A549 (cell line): ENCODE measurements around the gene LRIG3. TPM values are rescaled to one million over a fixed set of nuclear protein-coding genes. Genes with fewer than 3 reads are reported as not detected.
A peak's percentile ranks its signal among the peaks of the same experiment; 100 is the strongest.

Experiments
- BCL3 ChIP-seq: fragments of >200 bp; sonication (Bioruptor Twin); formaldehyde crosslinking; IDR thresholded peaks from 3 replicates; pipeline ENCODE4 v1.6.1; 2016
- CBX2 ChIP-seq: fragments of 200-600 bp; sonication (generic); IDR thresholded peaks from 2 replicates; pipeline ENCODE4 v1.6.1; 2016; ENCODE audit warnings: low read depth, mild to moderate bottlenecking, borderline replicate concordance
- CBX8 ChIP-seq: fragments of 200-600 bp; sonication (generic); IDR thresholded peaks from 2 replicates; pipeline ENCODE4 v1.6.1; 2016
- EP300 ChIP-seq, 2 experiments: fragments of >200 bp; sonication (Bioruptor Twin); formaldehyde crosslinking; IDR thresholded peaks; 2 replicates in 1 of 2; 3 replicates in 1 of 2; pipeline ENCODE4 v1.6.1; 2016 to 2017
- FOSB ChIP-seq: fragments of 250-450 bp; sonication (Bioruptor Pico); IDR thresholded peaks from 2 replicates; pipeline ENCODE4 v1.5.0; 2020; ENCODE audit warnings: mild to moderate bottlenecking, moderate library complexity
- GATA3 ChIP-seq: IDR thresholded peaks from 2 replicates; pipeline ENCODE4 v1.6.1; 2012; ENCODE audit warnings: borderline replicate concordance
- HDAC2 ChIP-seq: fragments of 200-600 bp; sonication (generic); IDR thresholded peaks from 2 replicates; pipeline ENCODE4 v1.6.1; 2016
- HMGXB4 ChIP-seq: fragments of 250-450 bp; sonication (Bioruptor Pico); IDR thresholded peaks from 2 replicates; pipeline ENCODE4 v1.5.0; 2021; ENCODE audit warnings: mild to moderate bottlenecking, moderate library complexity, borderline replicate concordance
- HOXA7 ChIP-seq: fragments of 250-450 bp; sonication (Bioruptor Pico); IDR thresholded peaks from 2 replicates; pipeline ENCODE4 v1.5.0; 2020; ENCODE audit warnings: mild to moderate bottlenecking, moderate library complexity
- HOXB13 ChIP-seq: fragments of 250-450 bp; sonication (Bioruptor Pico); IDR thresholded peaks from 2 replicates; pipeline ENCODE4 v1.5.0; 2020; ENCODE audit warnings: low read depth, mild to moderate bottlenecking, moderate library complexity
- JUN ChIP-seq, 2 experiments: fragments of >200 bp; sonication (Bioruptor Twin); formaldehyde crosslinking; IDR thresholded peaks; 2 replicates in 1 of 2; 3 replicates in 1 of 2; pipeline ENCODE4 v1.6.1; 2016 to 2017
- KDM1A ChIP-seq: fragments of 200-600 bp; sonication (generic); IDR thresholded peaks from 2 replicates; pipeline ENCODE4 v1.6.1; 2016; ENCODE audit warnings: low read depth, mild to moderate bottlenecking
- MAZ ChIP-seq: fragments of 150-350 bp; IDR thresholded peaks from 2 replicates; pipeline ENCODE4 v1.6.1; 2014; ENCODE audit warnings: antibody characterized with exemption, low read depth, low read length, borderline replicate concordance
- MYC ChIP-seq: IDR thresholded peaks from 2 replicates; pipeline ENCODE4 v1.6.1; 2012; ENCODE audit warnings: mild to moderate bottlenecking, inconsistent platforms, low read length, improper control_type of control experiment, borderline replicate concordance
- NFE2L2 ChIP-seq: fragments of 150-350 bp; conservative IDR thresholded peaks from 2 replicates; pipeline ENCODE4 v1.6.1; 2014; ENCODE audit warnings: low read length
- POLR2A ChIP-seq: IDR thresholded peaks from 2 replicates; pipeline ENCODE4 v1.6.1; 2012; ENCODE audit warnings: mild to moderate bottlenecking, low read length
- POLR2AphosphoS2 ChIP-seq: conservative IDR thresholded peaks from 2 replicates; pipeline ENCODE4 v1.6.1; 2012; ENCODE audit warnings: low read length, improper control_type of control experiment, inconsistent platforms
- REST ChIP-seq: fragments of 200-600 bp; sonication (generic); IDR thresholded peaks from 2 replicates; pipeline ENCODE4 v1.6.1; 2016; ENCODE audit warnings: antibody characterized with exemption, mild to moderate bottlenecking, moderate library complexity
- RFX5 ChIP-seq: fragments of 450-650 bp; IDR thresholded peaks from 2 replicates; pipeline ENCODE4 v1.7.1; 2014; ENCODE audit warnings: antibody characterized with exemption, mild to moderate bottlenecking, moderate library complexity
- RNF2 ChIP-seq: fragments of 200-600 bp; sonication (generic); IDR thresholded peaks from 2 replicates; pipeline ENCODE4 v1.6.1; 2016; ENCODE audit warnings: low read depth, mild to moderate bottlenecking, antibody characterized with exemption, moderate library complexity, borderline replicate concordance
- SMC3 ChIP-seq: fragments of >200 bp; sonication (Bioruptor Twin); formaldehyde crosslinking; IDR thresholded peaks from 3 replicates; pipeline ENCODE4 v1.6.1; 2018; ENCODE audit warnings: inconsistent platforms
- ZFP36 ChIP-seq: fragments of 450-650 bp; IDR thresholded peaks from 2 replicates; pipeline ENCODE4 v1.6.1; 2014; ENCODE audit warnings: borderline replicate concordance; ENCODE audit not compliant: partially characterized antibody
- ZSCAN20 ChIP-seq: fragments of 250-450 bp; sonication (Bioruptor Pico); IDR thresholded peaks from 2 replicates; pipeline ENCODE4 v1.8.0; 2022; ENCODE audit warnings: mild to moderate bottlenecking, moderate library complexity
- polyA plus RNA-seq, 4 experiments: library from polyadenylated mRNA; depleted of rRNA in 3 of 4; stranded (reverse); fragments of >200 nt; fragmentation: RNase III in 1 of 4; extraction: RNeasy Plus Mini Kit Qiagen cat#74134 plus additional on column Dnase treatment in 1 of 4; gene quantifications; 2 replicates in 3 of 4; 3 replicates in 1 of 4; pipeline ENCODE4 v1.2.3, GENCODE V29; 2011 to 2017
- TF ChIP-seq, protein P1 (sequence below): IDR thresholded peaks from 2 replicates; pipeline ENCODE4 v1.6.1; 2012
- TF ChIP-seq, protein P2 (sequence below): fragments of >200 bp; sonication (Bioruptor Twin); formaldehyde crosslinking; IDR thresholded peaks from 3 replicates; pipeline ENCODE4 v1.5.1; 2016

Gene LRIG3
- polyA plus RNA-seq, 2 of the 4 experiments (the other 2 are of a cell fraction): 3.7 to 16.4 TPM

DNA sequence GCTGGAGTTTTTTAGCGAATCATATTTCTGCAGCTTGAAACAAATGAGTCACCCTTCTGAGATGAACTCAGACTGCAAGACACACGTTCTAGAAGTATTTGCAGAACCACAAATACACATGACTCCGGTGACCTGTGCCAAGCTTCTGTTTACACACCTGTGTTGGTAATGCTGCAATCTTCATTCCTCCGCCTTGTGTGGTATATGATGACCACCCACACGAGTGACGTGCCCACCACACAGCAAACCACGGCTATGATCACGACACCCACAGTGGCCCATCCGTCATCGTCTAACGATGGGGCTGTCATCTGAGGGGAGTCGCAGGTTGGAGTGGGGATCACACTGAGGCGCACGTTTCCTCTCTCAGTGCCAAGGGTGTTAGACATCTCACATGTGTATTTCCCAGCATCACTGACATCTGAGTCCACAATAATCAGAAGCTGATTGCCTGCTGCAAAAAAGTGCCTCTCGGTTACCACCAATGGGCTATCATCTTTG is 43.0 kb downstream of the LRIG3 start (continued):
- TF ChIP-seq, protein P1, sequence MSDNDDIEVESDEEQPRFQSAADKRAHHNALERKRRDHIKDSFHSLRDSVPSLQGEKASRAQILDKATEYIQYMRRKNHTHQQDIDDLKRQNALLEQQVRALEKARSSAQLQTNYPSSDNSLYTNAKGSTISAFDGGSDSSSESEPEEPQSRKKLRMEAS: peak; percentile 62; the same call in 1 of the 2 replicates
- TF ChIP-seq SMC3 (no peak; the same call in 2 of the 3 replicates), FOSB (CRISPR knock-in tag) (no peak), REST (no peak), ZFP36 (no peak), POLR2A (0 out of 2 replicates have a peak, but pooled peaks have one; percentile 7), GATA3 (peak; percentile 80), MAZ (no peak), CBX2 (no peak), NFE2L2 (no peak), EP300 (IDR thresholded peaks at IDR 0.05) (peak; percentile 65 to 76; a peak in 2 of 5 replicates), HMGXB4 (CRISPR knock-in tag) (no peak), CBX8 (no peak), ZSCAN20 (CRISPR knock-in tag) (no peak), JUN (IDR thresholded peaks at IDR 0.05) (peak; percentile 37 to 53; a peak in 2 of 5 replicates), MYC (no peak), RFX5 (no peak), BCL3 (peak; percentile 46; the same call in 1 of the 3 replicates), KDM1A (no peak), HDAC2 (no peak), HOXA7 (CRISPR knock-in tag) (no peak), HOXB13 (CRISPR knock-in tag) (no peak), POLR2AphosphoS2 (no peak), RNF2 (no peak)
- TF ChIP-seq, protein P2, sequence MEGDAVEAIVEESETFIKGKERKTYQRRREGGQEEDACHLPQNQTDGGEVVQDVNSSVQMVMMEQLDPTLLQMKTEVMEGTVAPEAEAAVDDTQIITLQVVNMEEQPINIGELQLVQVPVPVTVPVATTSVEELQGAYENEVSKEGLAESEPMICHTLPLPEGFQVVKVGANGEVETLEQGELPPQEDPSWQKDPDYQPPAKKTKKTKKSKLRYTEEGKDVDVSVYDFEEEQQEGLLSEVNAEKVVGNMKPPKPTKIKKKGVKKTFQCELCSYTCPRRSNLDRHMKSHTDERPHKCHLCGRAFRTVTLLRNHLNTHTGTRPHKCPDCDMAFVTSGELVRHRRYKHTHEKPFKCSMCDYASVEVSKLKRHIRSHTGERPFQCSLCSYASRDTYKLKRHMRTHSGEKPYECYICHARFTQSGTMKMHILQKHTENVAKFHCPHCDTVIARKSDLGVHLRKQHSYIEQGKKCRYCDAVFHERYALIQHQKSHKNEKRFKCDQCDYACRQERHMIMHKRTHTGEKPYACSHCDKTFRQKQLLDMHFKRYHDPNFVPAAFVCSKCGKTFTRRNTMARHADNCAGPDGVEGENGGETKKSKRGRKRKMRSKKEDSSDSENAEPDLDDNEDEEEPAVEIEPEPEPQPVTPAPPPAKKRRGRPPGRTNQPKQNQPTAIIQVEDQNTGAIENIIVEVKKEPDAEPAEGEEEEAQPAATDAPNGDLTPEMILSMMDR: no peak
